IMR-90 (cell line): ENCODE results near the gene CAPN6. TPM values are rescaled to one million over a fixed set of nuclear protein-coding genes. Genes with fewer than 3 reads are reported as not detected.

Experiments used
- ATAC-seq: fragments of 200-7000 bp; cut with Tn5 transposase; 2 replicates; pipeline ENCODE4 v1.9.1; 2020; ENCODE audit warnings: low read depth, mild to moderate bottlenecking, moderate library complexity
- BruUV-seq: library from RNA; stranded (reverse); fragments of 400-500 nt; replicated peaks from 2 replicates; lab custom pipeline; 2021; lab: Mats Ljungman, UMichigan
- CTCF ChIA-PET: fragments of 300-600 bp; formaldehyde crosslinking; extraction: SDS; loops from one replicate; lab custom pipeline; 2021; ENCODE audit warnings: antibody characterized with exemption; lab: Yijun Ruan, JAX
- POLR2A ChIA-PET: fragments of 300-600 bp; sonication (Branson Sonifier 250); formaldehyde crosslinking; loops from one replicate; lab custom pipeline; 2022; ENCODE audit warnings: antibody characterized with exemption; ENCODE audit not compliant: unreplicated experiment; lab: Charles Lee
- DNase-seq: peaks from one replicate; pipeline ENCODE4 v3.0.0; 2013
- H2AFZ ChIP-seq: replicated peaks from 2 replicates; pipeline ENCODE3; 2013; ENCODE audit warnings: low read length, mild to moderate bottlenecking; ENCODE audit not compliant: poor library complexity
- H2AK5ac ChIP-seq: 2 replicates; pipeline ENCODE4 v1.6.1; 2013; ENCODE audit warnings: low read depth, low read length, inconsistent platforms
- H2AK9ac ChIP-seq: replicated peaks from 2 replicates; pipeline ENCODE3; 2013; ENCODE audit warnings: mild to moderate bottlenecking, low read depth, low read length, moderate library complexity; ENCODE audit not compliant: poor library complexity
- H2BK120ac ChIP-seq: 2 replicates; pipeline ENCODE4 v1.6.1; 2013; ENCODE audit warnings: low read depth, low read length, inconsistent platforms
- H2BK15ac ChIP-seq: 3 replicates; pipeline ENCODE4 v1.6.1; 2013; ENCODE audit warnings: low read depth, low read length, inconsistent platforms
- H2BK20ac ChIP-seq: 2 replicates; pipeline ENCODE4 v1.6.1; 2013; ENCODE audit warnings: low read depth, mild to moderate bottlenecking, inconsistent platforms, low read length, moderate library complexity
- H2BK5ac ChIP-seq: 2 replicates; pipeline ENCODE4 v1.6.1; 2013; ENCODE audit warnings: mild to moderate bottlenecking, low read depth, low read length, inconsistent platforms; ENCODE audit not compliant: poor library complexity, severe bottlenecking
- H3K14ac ChIP-seq: replicated peaks from 2 replicates; pipeline ENCODE4 v1.6.1; 2013; ENCODE audit warnings: low read depth, low read length, inconsistent platforms
- H3K18ac ChIP-seq: 2 replicates; pipeline ENCODE4 v1.6.1; 2013; ENCODE audit warnings: low read depth, low read length, control low read depth
- H3K23ac ChIP-seq: 2 replicates; pipeline ENCODE4 v1.6.1; 2013; ENCODE audit warnings: low read depth, low read length, inconsistent platforms
- H3K27ac ChIP-seq: 2 replicates; pipeline ENCODE4 v1.5.1; 2013; ENCODE audit warnings: mild to moderate bottlenecking, control low read depth, low read length; ENCODE audit not compliant: insufficient read depth
- H3K27me3 ChIP-seq: 2 replicates; pipeline ENCODE4 v1.6.1; 2013; ENCODE audit warnings: low read length; ENCODE audit not compliant: control insufficient read depth, insufficient read depth
- H3K36me3 ChIP-seq: 2 replicates; pipeline ENCODE4 v1.6.1; 2013; ENCODE audit warnings: low read length, mixed read lengths; ENCODE audit not compliant: control insufficient read depth, insufficient read depth
- H3K4ac ChIP-seq: 2 replicates; pipeline ENCODE4 v1.6.1; 2013; ENCODE audit warnings: low read depth, low read length, inconsistent platforms
- H3K4me1 ChIP-seq: 2 replicates; pipeline ENCODE4 v1.6.1; 2013; ENCODE audit warnings: low read length, mixed read lengths; ENCODE audit not compliant: control insufficient read depth, insufficient read depth
- H3K4me2 ChIP-seq: 2 replicates; pipeline ENCODE4 v1.6.1; 2013; ENCODE audit warnings: low read depth, mild to moderate bottlenecking, control low read depth, low read length, moderate library complexity
- H3K4me3 ChIP-seq: 2 replicates; pipeline ENCODE4 v1.5.1; 2013; ENCODE audit warnings: low read depth, mild to moderate bottlenecking, control low read depth, low read length, moderate library complexity; ENCODE audit not compliant: insufficient read depth
- H3K56ac ChIP-seq: 2 replicates; pipeline ENCODE4 v1.6.1; 2013; ENCODE audit warnings: low read length, inconsistent platforms; ENCODE audit not compliant: insufficient read depth; ENCODE audit errors: extremely low read depth
- H3K79me1 ChIP-seq, 2 experiments: 2 replicates each; pipeline ENCODE4 v1.6.1; 2013; ENCODE audit warnings: low read length in 2 of 2, inconsistent platforms in 1 of 2, low read depth in 1 of 2
- H3K9ac ChIP-seq: 2 replicates; pipeline ENCODE4 v1.6.1; 2013; ENCODE audit warnings: low read depth, low read length, control low read depth
- H3K9me1 ChIP-seq: 2 replicates; pipeline ENCODE4 v1.6.1; 2013; ENCODE audit warnings: low read length, inconsistent platforms; ENCODE audit not compliant: insufficient read depth
- H3K9me3 ChIP-seq: 2 replicates; pipeline ENCODE4 v1.6.1; 2013; ENCODE audit warnings: low read length; ENCODE audit not compliant: control insufficient read depth, insufficient read depth
- H4K20me1 ChIP-seq: 2 replicates; pipeline ENCODE4 v1.6.1; 2013; ENCODE audit warnings: low read length, inconsistent platforms; ENCODE audit not compliant: insufficient read depth
- H4K5ac ChIP-seq: 2 replicates; pipeline ENCODE4 v1.6.1; 2013; ENCODE audit warnings: mild to moderate bottlenecking, low read depth, low read length, control low read depth
- H4K8ac ChIP-seq, 2 experiments: 2 replicates each; pipeline ENCODE4 v1.6.1; 2013; ENCODE audit warnings: low read depth in 2 of 2, low read length in 2 of 2, control low read depth in 1 of 2, inconsistent platforms in 1 of 2
- H4K91ac ChIP-seq: 2 replicates; pipeline ENCODE4 v1.6.1; 2013; ENCODE audit warnings: low read depth, low read length, inconsistent platforms; ENCODE audit not compliant: insufficient read depth
- CEBPB ChIP-seq: IDR thresholded peaks from 2 replicates; pipeline ENCODE4 v1.6.1; 2012; ENCODE audit warnings: low read depth, low read length, improper control_type of control experiment
- CHD1 ChIP-seq: IDR thresholded peaks from 2 replicates; pipeline ENCODE4 v1.6.1; 2012; ENCODE audit warnings: low read depth, low read length, improper control_type of control experiment
- ELK1 ChIP-seq: fragments of 150-350 bp; IDR thresholded peaks from 2 replicates; pipeline ENCODE4 v1.6.1; 2016; ENCODE audit warnings: low read depth, mild to moderate bottlenecking, low read length, moderate library complexity, borderline replicate concordance
- MAFK ChIP-seq: IDR thresholded peaks from 2 replicates; pipeline ENCODE4 v1.6.1; 2012; ENCODE audit warnings: low read depth, low read length, improper control_type of control experiment
- NFE2L2 ChIP-seq: fragments of 150-350 bp; IDR thresholded peaks from 2 replicates; pipeline ENCODE4 v1.6.1; 2016; ENCODE audit warnings: low read depth, mild to moderate bottlenecking, low read length
- RAD21 ChIP-seq: IDR thresholded peaks from 2 replicates; pipeline ENCODE4 v1.6.1; 2012; ENCODE audit warnings: low read length, improper control_type of control experiment
- SMC3 ChIP-seq: fragments of 150-350 bp; IDR thresholded peaks from 2 replicates; pipeline ENCODE4 v1.6.1; 2016; ENCODE audit warnings: low read depth, mild to moderate bottlenecking, antibody characterized with exemption, low read length, moderate library complexity
- WGBS, 2 experiments: methylation state at CpG; one replicate each; pipeline versions ENCODE4 v1.1.5 to v1.1.7; 2013; ENCODE audit warnings: missing lambda C conversion rate in 2 of 2; ENCODE audit not compliant: insufficient read length in 1 of 2; ENCODE audit errors: extremely low coverage in 2 of 2; 5-methylcytosine and 5-hydroxymethylcytosine counted together
- dilution Hi-C: fragments of 300-500 bp; cut with HindIII; formaldehyde crosslinking; loops from one replicate; pipeline ENCODE4 v1.14.3; 2018; ENCODE audit warnings: low sequenced_read_pairs; ENCODE audit not compliant: unreplicated experiment
- in situ Hi-C: fragments of 300-500 bp; cut with MboI; formaldehyde crosslinking; loops from 3 replicates; pipeline ENCODE4 v1.14.3; 2019; ENCODE audit warnings: low sequenced_read_pairs, inconsistent platforms, mixed read lengths
- intact Hi-C: fragments of 100-400 bp; cut with micrococcal nuclease; formaldehyde crosslinking; loops from 2 replicates; pipeline ENCODE4 v1.10.0; 2022
- polyA plus RNA-seq, 3 experiments: library from polyadenylated mRNA; depleted of rRNA; stranded (reverse); fragments of >200 nt; gene quantifications; 2 replicates each; pipeline ENCODE4 v1.2.3, GENCODE V29; 2012; ENCODE audit warnings: low replicate concordance in 1 of 3
- total RNA-seq: library from RNA; depleted of rRNA; stranded (reverse); fragments of >200 nt; gene quantifications from 2 replicates; pipeline ENCODE4 v1.2.3, GENCODE V29; 2012

The CAPN6 gene
- total and polyA plus RNA-seq, 2 of the 4 experiments (the other 2 are of a cell fraction) = not detected

- Histone ChIP-seq H3K4me2 (no peak overlapping the region), H3K4me3 (no peak overlapping the region), H2BK20ac (no peak overlapping the region), H4K91ac (no peak overlapping the region), H3K36me3 (no peaks in the 10 kb centered on the region), H2BK120ac (no peak overlapping the region), H4K5ac (no peak overlapping the region), H3K4ac (no peak overlapping the region), H2AFZ (no peak overlapping the region), H3K18ac (no peak overlapping the region), H3K9me1 (no peaks in the 10 kb centered on the region), H3K14ac (no peak overlapping the region), H3K79me1 (no peaks in the 10 kb centered on the region), H2BK5ac (no peak overlapping the region), H4K20me1 (no peaks in the 10 kb centered on the region), H2BK15ac (no peak overlapping the region), H2AK5ac (no peak overlapping the region), H2AK9ac (no peak overlapping the region), H3K9me3 (no peaks in the 10 kb centered on the region), H3K27ac (no peak overlapping the region), H3K56ac (no peak overlapping the region), H3K27me3 (peaks cover 6% of the 10 kb centered on the region; the same call in 1 of the 2 replicates), H3K23ac (no peak overlapping the region), H3K4me1 (no peaks in the 10 kb centered on the region), H3K9ac (no peak overlapping the region), H4K8ac (no peak overlapping the region)
- dilution Hi-C loops (no loop called here), in situ Hi-C loops (no loop called here), intact Hi-C loops (no loop called here)
- WGBS, 2 experiments = no CpG with 5 or more reads among the region's 2 CpGs
- CTCF ChIA-PET = no interaction called here
- ATAC-seq (no peak), DNase-seq (no peak)
- no peak for TF ChIP-seq SMC3
- TF ChIP-seq RAD21 = no peak
- no peak for TF ChIP-seq CHD1
- TF ChIP-seq NFE2L2 = peak; percentile 87
- no peak for TF ChIP-seq ELK1
- TF ChIP-seq MAFK = peak; percentile 67
- no peak for TF ChIP-seq CEBPB
- no TSS peak for BruUV-seq
- POLR2A ChIA-PET = no interaction called here
Measured at GRCh38 chrX:111302284-111302683, 32.0 kb upstream of the CAPN6 start.
